GM19452 (cell line): ENCODE data around the gene PBRM1.

Experiments used
- ATAC-seq: cut with Tn5 transposase; IDR thresholded peaks from one replicate; pipeline ENCODE4 v1.9.1; 2021; ENCODE audit not compliant: unreplicated experiment

Gene PBRM1

DNA sequence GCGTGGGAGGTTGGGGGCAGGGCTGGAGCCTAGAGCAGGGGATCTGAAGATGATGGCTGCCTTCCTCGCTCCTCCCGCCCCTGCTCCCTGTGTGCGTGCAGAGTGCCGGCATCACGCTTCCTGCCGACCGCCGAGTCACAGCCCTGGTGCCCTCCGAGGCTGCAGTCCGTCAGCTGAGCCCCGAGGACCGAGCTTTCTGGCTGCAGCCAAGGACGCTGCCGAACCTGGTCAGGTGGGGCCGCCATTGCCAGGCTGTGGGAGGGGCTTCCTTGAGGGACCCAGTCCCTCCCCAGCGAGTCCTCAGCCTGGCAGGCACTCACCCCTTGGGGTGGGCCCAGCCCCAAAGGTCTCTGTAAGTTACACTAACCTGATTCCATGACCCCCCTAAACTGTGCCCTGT is 173.0 kb downstream of the PBRM1 start:
- ATAC-seq = no peak

GRCh38 chr3:52512105-52512504 is 173.6 kb downstream of the PBRM1 start:
- ATAC-seq = no peak

DNA sequence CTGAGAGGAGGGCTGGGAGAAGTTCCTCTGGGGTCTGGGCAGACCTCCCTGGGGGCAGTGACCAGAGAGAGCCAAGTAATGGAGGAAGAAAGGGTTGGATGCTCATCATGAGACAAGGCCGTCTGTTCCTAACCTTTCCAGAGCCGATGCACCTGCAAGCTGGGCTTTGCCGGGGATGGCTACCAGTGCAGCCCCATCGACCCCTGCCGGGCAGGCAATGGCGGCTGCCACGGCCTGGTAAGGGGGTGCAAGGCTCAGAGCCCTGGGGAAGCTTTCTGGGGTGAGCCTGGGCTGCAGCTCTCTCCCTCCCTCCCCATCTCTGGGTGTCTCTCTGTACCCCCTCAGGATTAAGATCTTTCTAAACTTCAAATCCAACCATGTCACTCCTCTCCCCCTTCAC is 174.2 kb downstream of the PBRM1 start:
- ATAC-seq = no peak

- ATAC-seq = no peak
Observed at GRCh38 chr3:52509753-52510328, 175.9 kb downstream of the PBRM1 start.

GRCh38 chr3:52507359-52507758 is 178.4 kb downstream of the PBRM1 start:
- no peak for ATAC-seq

- ATAC-seq = no peak
Observed at GRCh38 chr3:52506266-52506966, 179.3 kb downstream of the PBRM1 start.

- ATAC-seq = no peak
Observed at GRCh38 chr3:52504977-52505376, 180.7 kb downstream of the PBRM1 start.

GRCh38 chr3:52503788-52504424 is 181.8 kb downstream of the PBRM1 start:
- ATAC-seq = no peak

DNA sequence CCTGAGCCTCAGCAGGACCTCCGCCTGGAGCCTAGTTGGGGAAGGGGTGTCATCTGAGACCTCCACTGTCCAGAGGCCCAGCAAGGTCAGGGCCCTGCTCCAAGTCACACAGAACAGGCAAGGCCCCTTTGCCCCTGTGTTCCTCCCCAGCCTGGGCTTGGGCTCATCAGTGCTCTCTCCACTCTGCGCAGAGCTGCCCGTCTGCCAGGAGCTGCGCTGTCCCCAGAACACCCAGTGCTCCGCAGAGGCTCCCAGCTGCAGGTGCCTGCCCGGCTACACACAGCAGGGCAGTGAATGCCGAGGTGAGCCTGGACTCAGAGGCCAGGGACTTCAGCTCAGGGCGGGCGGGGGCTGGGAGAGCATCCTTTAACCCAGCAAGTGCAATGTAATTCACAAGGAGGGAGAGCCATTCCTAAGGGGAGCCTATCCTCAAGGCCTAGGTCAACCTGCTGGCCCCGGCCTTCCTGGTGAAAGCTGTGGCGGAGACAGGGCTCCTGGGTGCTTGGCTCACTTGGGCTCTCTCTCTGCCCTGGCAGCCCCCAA is 182.8 kb downstream of the PBRM1 start:
- ATAC-seq = no peak

DNA sequence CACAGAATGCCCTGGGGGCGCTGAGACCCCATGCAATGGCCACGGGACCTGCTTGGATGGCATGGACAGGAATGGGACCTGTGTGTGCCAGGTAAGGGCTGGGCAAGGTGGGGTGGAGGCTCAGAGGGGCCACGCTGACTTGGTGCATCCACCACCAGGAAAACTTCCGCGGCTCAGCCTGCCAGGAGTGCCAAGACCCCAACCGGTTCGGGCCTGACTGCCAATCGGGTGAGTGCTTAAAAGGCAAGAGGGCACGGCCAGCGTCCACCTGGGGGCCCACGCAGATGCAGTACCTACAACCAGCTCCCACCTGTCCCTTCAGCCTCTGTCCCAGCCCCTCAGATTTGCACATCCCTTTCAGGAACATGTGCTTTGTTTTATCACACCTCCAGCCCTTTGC is 183.7 kb downstream of the PBRM1 start:
- no peak for ATAC-seq

- ATAC-seq = no peak
Observed at GRCh38 chr3:52501046-52501445, 184.7 kb downstream of the PBRM1 start.

DNA sequence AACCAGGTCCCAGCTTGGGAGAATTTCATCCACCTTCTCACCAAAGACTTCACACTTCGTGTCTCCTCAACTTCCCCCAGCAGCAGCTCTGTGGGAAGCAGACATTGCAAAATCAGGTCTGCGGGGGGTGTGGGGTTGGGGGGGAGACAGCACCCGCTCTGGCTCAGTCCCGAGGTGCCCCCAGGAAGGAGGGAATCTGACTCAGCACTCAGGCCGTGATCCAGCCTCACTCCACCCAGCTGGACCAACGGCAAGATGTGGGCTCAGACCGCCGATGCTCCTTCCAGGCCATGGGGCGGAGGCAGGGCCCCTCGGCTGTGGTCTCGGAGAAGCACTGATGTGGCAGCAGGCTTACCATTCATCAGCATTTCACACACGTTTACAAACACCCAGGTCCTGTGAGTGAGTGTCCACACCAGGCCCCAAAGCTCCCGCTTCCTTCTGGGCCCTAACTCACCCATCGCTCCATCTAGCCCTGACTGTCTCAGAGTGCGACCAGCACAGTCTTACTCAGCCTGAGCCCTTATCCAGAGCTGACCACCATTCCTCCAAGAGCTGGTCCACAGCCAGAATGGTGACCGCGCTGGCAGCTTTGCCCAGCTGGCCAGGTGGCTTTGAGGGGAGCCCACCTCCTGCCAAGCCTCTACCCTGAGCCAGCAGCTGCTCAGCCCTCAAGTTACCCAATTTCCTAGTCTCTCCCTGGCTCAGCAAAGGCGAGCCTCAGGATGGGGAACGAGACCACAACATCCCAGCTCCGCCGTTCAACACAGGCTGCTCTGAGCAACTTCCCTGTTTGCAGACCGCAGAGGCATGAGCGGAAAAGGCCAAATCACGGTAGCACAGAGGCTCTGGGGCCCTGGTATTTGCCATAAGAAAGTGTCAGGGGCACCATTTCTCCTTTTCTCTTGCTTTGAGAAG is 187.3 kb downstream of the PBRM1 start:
- no peak for ATAC-seq

GRCh38 chr3:52495777-52496602 is 189.7 kb downstream of the PBRM1 start:
- no peak for ATAC-seq
